T-helper 17 cell (primary cell): ENCODE results near the gene PIK3IP1. TPM values are rescaled to one million over a fixed set of nuclear protein-coding genes. Genes with fewer than 3 reads are reported as not detected.
A peak's percentile ranks its signal among the peaks of the same experiment; 100 is the strongest.
"Not testable (repeated sequence)": the region's sequence is repeated elsewhere in the genome, so short reads cannot be mapped to it uniquely, and the experiment has no call there.

Experiments used
- ATAC-seq: fragments of 150-1000 bp; cut with Tn5 transposase; 2 replicates; pipeline ENCODE4 v1.10.0; 2021; ENCODE audit warnings: mild to moderate bottlenecking, moderate library complexity
- DNase-seq, 3 donors: peaks; one replicate each; pipeline versions ENCODE4 v3.0.0 to v3.0.0-alpha.2; 2020 to 2021
- H3K9me3 ChIP-seq: one replicate; pipeline ENCODE4 v1.7.0; 2013; ENCODE audit warnings: low read length, mild to moderate bottlenecking; ENCODE audit not compliant: control insufficient read depth, poor library complexity, severe bottlenecking
- H3K27ac Mint-ChIP-seq: one replicate; pipeline ENCODE4 v1.8.0; 2022; ENCODE audit warnings: mild to moderate bottlenecking, moderate library complexity, mixed read lengths
- H3K27me3 Mint-ChIP-seq: one replicate; pipeline ENCODE4 v1.8.0; 2022; ENCODE audit warnings: mixed read lengths
- H3K36me3 Mint-ChIP-seq: one replicate; pipeline ENCODE4 v1.8.0; 2022; ENCODE audit warnings: low read depth, mixed read lengths
- H3K4me1 Mint-ChIP-seq: one replicate; pipeline ENCODE4 v1.8.0; 2022; ENCODE audit warnings: mild to moderate bottlenecking, mixed read lengths
- H3K4me3 Mint-ChIP-seq: one replicate; pipeline ENCODE4 v1.8.0; 2022; ENCODE audit warnings: mild to moderate bottlenecking, moderate library complexity, mixed read lengths
- total RNA-seq, 4 donors: library from RNA in 2 of 4; stranded (reverse) in 2 of 4; gene quantifications; one replicate each; pipeline ENCODE4 v1.2.3 and lab custom pipeline; 2022 to 2026

Gene PIK3IP1
- total RNA-seq, 2 donors from 2014 or later, result 388 to 426 TPM

DNA sequence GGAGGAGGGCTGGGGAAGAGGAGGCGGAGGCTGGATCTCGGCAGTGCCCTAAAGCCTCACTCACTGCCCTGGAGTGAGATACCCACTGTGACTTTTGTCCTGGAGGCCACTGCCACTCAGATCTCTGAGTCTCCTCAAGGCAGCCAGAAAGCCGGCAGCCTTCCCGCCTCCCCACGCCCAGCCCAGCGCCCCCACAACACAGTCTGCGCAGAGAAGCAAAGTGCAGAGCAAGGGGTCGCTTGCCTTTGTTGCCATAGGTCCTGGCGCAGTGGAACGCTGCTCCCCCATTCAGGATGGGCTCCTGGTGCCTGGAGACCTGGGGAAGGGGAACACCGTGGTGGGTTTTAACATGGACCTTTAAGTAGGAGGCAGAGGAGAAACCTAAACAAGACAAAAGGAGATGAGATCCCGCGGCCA lies 36.3 kb upstream of the PIK3IP1 start:
- peaks cover 21% of the 10 kb centered on the region for H3K36me3 Mint-ChIP-seq
- H3K9me3 ChIP-seq, result no peaks in the 10 kb centered on the region
- ATAC-seq (no peak), DNase-seq (no peak)
- no peaks in the 10 kb centered on the region for H3K27me3 Mint-ChIP-seq
- H3K4me1 Mint-ChIP-seq, result peaks cover 14% of the 10 kb centered on the region
- H3K27ac Mint-ChIP-seq, result no peak overlapping the region
- H3K4me3 Mint-ChIP-seq, result no peak overlapping the region

DNA sequence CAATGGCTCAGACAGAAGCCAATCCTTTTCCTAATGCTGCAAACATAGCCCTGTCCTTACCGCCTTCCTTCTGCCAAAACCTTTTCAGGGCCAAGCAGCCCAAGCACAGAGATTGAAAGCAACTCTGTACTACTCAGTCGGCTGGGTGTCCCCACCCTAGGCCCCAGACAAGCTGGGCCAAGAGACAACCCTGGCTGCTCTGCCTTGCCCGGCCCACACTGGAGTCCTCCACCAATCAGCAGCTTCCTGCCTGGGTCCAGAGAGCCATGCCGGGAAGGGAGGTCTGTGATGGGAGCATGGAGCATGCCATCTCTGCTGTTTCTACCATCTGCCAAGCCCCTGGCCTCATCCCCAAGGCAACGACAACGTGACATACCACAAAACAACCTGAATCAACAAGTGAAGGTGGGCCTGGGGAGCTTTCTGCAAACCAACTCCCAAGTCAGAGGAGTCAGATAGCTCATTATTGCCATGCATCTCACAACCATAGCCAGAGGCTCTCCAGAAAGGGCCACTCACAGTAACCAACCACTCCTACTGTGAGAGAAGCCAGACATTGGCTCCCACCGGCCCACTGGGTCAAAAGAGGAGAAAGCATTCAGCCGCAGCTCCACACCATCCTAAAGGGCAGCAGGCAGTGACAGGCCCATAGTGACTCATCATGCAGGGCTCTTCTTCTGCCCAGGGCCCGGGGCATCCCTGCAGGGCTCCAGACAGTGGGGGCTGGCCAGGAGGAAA lies 35.7 kb upstream of the PIK3IP1 start:
- H3K9me3 ChIP-seq, result no peaks in the 10 kb centered on the region
- Mint-ChIP-seq H3K4me1 (peaks cover 11% of the 10 kb centered on the region), H3K4me3 (no peak overlapping the region), H3K27me3 (no peaks in the 10 kb centered on the region), H3K36me3 (peaks cover 21% of the 10 kb centered on the region), H3K27ac (no peak overlapping the region)
- DNase-seq, result no peak
- no peak for ATAC-seq

DNA sequence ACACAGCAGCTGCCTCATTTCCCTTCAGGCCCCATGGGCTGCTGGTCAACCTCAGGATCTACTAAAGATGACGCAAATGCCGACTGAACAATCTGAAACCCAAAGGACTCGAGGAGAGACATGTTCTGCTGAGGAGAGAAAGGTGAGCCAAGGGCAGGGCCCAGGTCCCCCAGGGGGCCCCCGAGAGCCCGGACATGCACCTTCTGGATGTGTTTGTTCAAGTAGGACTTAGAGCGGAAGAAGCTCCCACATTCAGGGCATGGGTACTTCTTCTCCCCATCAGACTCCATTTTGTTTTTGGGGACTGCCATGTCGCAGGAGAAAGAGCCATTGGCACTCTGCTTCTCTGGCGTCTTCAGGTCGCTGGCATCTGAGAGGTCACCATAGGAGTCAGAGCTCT lies 34.6 kb upstream of the PIK3IP1 start:
- peaks cover 17% of the 10 kb centered on the region for H3K36me3 Mint-ChIP-seq
- no peak for DNase-seq
- H3K27ac Mint-ChIP-seq, result no peak overlapping the region
- no peak for ATAC-seq
- H3K27me3 Mint-ChIP-seq, result no peaks in the 10 kb centered on the region
- H3K9me3 ChIP-seq, result no peaks in the 10 kb centered on the region
- H3K4me3 Mint-ChIP-seq, result no peak overlapping the region
- H3K4me1 Mint-ChIP-seq, result peaks cover 8% of the 10 kb centered on the region

DNA sequence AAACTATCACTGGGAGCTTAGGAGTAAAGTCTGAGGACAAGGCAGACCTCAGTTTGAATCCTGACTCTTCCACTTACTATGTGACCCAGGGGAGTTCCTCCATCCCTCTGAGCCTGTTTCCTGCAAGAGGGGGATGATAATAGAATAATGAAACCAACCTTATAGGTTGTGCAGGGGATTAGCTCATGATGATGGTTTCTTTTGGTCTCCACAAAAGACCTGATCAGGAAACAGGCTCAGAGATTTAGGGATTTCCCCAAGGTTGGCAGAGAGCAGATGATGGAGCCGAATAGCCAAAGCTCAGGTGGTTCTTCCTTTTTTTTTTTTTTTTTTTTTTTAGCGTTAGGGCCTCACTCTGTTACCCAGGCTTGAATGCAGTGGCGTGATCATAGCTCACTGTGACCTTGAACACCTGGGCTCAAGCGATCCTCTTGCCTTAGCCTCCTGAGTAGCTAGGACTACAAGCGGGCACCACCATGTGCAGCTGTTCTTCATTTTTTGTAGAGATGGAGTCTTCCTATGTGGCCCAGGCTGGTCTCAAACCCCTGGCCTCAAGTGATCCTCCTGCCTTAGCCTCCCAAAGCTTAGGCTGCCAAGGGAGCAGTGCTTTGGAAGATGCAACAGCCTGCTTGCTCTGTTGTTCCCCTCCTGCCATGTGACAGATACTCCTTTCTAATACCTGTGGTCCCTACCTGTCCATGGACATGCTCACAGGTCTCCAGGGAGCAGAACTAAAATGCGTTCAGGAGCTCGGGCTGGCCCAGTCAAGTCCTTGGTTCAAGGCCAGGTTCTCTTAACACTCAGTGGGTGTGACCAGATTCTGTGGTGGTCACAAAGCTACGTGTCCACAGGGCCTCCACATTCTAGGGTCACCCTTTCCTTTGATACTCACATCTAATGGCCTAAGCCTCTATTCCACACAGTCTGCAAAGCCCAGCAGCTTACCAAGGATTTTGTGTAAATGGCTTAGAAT lies 31.6 kb upstream of the PIK3IP1 start:
- DNase-seq, result no peak
- ATAC-seq, result peak; percentile 65
- no peaks in the 10 kb centered on the region for H3K9me3 ChIP-seq
- Mint-ChIP-seq H3K36me3 (peaks cover 15% of the 10 kb centered on the region), H3K27ac (peak overlapping the region; percentile 41), H3K27me3 (no peaks in the 10 kb centered on the region), H3K4me1 (peaks cover 8% of the 10 kb centered on the region), H3K4me3 (no peak overlapping the region)

DNA sequence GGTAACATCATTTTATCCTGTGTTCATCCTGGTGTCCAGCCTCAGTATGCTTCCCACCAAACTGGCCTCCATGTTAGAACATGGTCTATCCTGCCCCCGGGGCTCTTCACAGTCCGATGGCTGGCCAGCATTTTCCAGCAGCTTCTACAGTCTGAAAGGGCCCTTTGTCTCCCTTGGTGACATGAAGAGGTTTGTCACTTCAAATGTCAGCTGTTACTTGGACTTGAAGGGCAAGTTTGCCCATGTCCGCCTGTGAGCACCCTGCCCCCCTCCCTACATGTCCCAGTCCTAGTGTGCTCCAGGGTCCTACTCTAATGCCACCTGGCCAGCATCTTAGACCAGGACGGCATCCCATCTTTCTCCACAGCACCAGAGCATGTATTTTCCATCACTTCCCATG lies 29.1 kb upstream of the PIK3IP1 start:
- H3K9me3 ChIP-seq, result no peaks in the 10 kb centered on the region
- Mint-ChIP-seq H3K4me1 (peaks cover 6% of the 10 kb centered on the region), H3K4me3 (no peak overlapping the region), H3K36me3 (peaks cover 12% of the 10 kb centered on the region), H3K27ac (no peak overlapping the region), H3K27me3 (no peaks in the 10 kb centered on the region)
- DNase-seq (no peak), ATAC-seq (no peak)

DNA sequence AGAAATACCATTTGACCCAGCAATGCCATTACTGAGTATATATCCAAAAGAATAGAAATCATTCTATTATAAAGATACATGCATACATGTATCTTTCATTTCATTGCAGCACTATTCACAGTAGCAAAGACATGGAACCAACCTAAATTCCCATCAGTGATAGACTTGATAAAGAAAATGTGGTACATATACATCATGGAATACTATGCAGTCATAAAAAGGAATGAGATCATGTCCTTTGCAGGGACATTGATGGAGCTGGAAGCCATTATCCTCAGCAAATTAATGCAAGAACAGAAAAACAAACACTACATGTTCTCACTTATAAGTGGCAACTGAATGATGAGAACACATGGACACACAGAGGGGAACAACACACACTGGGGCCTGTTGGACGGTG lies 21.9 kb upstream of the PIK3IP1 start:
- not testable (repeated sequence) for H3K4me1 Mint-ChIP-seq, ATAC-seq, DNase-seq, H3K36me3 Mint-ChIP-seq, H3K27me3 Mint-ChIP-seq, H3K9me3 ChIP-seq, H3K4me3 Mint-ChIP-seq, H3K27ac Mint-ChIP-seq

DNA sequence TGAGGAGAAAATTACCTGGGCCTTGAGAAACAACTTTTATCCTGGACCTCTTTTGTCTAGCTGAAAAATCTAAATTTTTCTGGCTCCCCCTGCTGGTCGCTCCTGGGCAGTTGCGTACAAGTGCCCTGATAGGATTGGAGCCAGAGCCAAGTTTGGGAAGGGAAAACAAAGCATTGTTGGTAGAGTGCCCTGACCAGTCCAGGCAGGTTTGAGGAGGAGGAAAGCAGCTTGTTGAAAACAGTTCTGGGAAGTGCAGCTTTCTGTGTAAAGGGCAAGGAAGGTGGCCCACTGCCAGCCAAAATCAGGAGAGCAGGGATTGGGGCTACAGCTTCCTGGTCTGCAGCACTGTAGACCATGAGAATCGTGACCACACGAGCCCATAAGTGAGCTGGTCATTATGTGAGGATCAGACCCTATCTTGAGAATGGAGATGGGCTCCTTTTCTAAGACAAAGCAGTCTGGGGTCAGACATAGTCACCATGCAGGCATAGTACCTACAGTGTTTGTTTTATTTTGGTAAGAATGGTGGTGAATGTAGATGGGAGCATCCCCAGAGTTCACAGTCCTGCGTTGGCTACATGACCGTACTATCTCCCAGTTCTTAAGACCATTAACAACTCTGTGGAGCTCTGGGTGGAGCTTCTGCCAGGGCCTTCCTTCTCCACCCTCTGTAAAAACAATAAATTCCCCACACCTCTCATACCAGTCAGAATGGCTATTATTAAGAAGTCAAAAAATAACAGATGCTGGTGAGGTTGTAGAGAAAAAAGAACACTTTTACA lies 21.3 kb upstream of the PIK3IP1 start:
- Mint-ChIP-seq H3K4me1 (peaks cover 8% of the 10 kb centered on the region), H3K27me3 (no peaks in the 10 kb centered on the region), H3K4me3 (no peak overlapping the region), H3K36me3 (peaks cover 6% of the 10 kb centered on the region), H3K27ac (no peak overlapping the region)
- H3K9me3 ChIP-seq, result no peaks in the 10 kb centered on the region
- DNase-seq, result peak; percentile 33 to 52 (median 36)
- peak; percentile 76 for ATAC-seq

DNA sequence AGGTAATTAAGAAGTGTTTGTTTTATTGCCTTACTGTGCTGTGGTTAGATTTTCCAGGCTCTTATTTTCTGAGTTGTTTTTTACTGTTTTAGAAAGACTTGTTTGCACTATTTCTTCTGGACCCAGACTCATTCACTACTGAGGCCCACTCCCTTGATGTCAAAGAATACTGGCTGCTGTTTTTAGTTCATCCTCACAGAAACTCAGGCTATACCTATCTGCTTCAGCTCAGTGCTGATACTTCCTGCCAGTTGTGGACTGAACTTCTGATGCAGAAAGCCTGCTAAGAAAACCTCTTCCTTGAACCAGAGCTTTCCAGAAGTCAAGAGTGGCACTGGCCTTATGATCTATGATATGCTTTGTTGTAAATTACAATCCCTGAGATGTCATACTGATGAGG lies 15.9 kb upstream of the PIK3IP1 start:
- ATAC-seq, result peak; percentile 52
- Mint-ChIP-seq H3K4me3 (peak overlapping the region; percentile 33), H3K27me3 (no peaks in the 10 kb centered on the region), H3K4me1 (peaks cover 24% of the 10 kb centered on the region), H3K36me3 (peaks cover 4% of the 10 kb centered on the region), H3K27ac (peak overlapping the region; percentile 73)
- no peak for DNase-seq
- no peaks in the 10 kb centered on the region for H3K9me3 ChIP-seq

DNA sequence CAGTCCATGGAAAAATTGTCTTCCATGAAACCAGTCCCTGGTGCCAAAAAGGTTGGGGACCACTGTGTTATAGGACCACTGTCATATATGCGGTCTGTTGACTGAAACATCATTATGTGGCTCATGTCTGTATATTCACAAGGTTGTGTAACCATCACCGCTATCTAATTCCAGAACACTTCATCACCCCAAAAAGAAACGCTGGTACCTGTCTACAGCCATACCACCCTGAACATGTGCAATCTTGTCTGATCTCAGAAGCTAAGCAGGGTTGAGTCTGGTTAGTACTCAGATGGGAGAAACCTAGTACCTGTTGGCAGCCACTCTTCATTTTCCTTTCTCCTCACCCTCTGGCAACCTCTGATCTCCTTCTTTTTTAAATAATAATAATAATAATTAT lies 12.9 kb upstream of the PIK3IP1 start:
- peak overlapping the region; percentile 56 for H3K4me3 Mint-ChIP-seq
- peaks cover 32% of the 10 kb centered on the region for H3K4me1 Mint-ChIP-seq
- no peak overlapping the region for H3K27ac Mint-ChIP-seq
- peaks cover 5% of the 10 kb centered on the region for H3K36me3 Mint-ChIP-seq
- H3K9me3 ChIP-seq, result no peaks in the 10 kb centered on the region
- no peaks in the 10 kb centered on the region for H3K27me3 Mint-ChIP-seq
- ATAC-seq, result no peak
- DNase-seq, result no peak

DNA sequence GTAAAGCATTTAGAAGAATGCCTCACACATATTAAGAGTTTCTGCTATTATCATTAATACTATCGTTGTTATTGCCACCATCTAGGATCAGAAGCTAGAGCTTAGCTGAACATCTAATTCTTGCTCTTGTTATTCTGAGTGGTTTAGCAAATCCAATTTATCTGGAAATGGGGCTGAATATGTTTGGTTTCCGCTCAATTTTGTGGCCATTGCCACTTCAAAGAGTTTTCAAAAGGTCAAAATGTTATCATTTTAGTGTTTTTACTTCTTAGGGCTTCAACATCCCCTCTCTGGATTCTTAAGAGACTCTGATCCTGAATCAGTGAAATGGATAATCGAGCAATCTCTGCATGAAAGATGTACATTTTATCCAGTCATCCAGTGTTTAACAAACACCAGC lies 10.2 kb upstream of the PIK3IP1 start:
- Mint-ChIP-seq H3K27me3 (no peaks in the 10 kb centered on the region), H3K4me1 (peaks cover 32% of the 10 kb centered on the region), H3K4me3 (peak overlapping the region; percentile 33), H3K27ac (no peak overlapping the region), H3K36me3 (peaks cover 9% of the 10 kb centered on the region)
- no peak for ATAC-seq
- DNase-seq, result no peak
- no peaks in the 10 kb centered on the region for H3K9me3 ChIP-seq

DNA sequence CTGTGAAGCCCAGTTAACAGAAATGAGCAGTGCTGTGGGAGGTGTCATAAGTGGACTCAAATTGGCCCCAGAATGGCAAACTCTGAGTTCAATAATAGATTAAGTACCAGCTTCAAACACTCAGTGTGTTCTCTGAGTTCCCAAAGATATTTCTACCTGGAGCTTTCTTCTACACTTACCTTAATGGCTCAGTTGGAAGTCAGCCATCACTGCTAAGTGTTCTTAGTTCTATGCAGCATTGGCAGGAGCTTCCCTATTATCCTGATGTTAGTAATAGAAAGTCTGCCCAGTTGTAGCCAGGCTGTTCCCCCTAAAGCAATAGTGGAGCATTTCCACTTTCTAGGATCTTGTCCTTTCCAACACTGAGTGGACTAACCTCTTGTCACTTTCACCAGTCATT lies 9.7 kb upstream of the PIK3IP1 start:
- no peak for DNase-seq
- peaks cover 34% of the 10 kb centered on the region for H3K4me1 Mint-ChIP-seq

DNA sequence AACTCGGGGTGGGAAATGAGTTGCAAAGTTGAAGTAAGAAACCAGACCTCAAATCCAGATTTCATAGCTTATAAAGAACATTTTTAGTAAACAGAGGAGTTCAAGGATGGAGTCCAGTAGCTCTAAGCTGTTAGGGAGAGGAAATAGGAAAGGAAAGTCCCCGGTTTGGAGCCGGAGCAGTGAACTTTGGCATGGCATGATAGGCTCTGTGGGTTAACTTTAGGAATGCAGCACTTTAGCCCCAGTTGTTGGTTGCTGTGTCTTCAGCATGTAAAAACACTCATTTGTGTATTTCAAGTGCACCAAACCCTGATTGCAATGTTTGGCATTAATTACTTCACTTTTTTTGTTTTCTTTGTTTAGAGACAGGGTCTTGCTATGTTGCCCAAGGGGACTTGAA lies 8.6 kb upstream of the PIK3IP1 start:
- DNase-seq, result no peak
- ATAC-seq, result no peak
- no peak overlapping the region for H3K4me3 Mint-ChIP-seq
- H3K27me3 Mint-ChIP-seq, result no peaks in the 10 kb centered on the region
- H3K36me3 Mint-ChIP-seq, result peaks cover 7% of the 10 kb centered on the region
- H3K27ac Mint-ChIP-seq, result peak overlapping the region; percentile 78
- H3K4me1 Mint-ChIP-seq, result peaks cover 40% of the 10 kb centered on the region
- no peaks in the 10 kb centered on the region for H3K9me3 ChIP-seq

More for the DNA sequence above, 9.7 kb upstream of the PIK3IP1 start:
- Mint-ChIP-seq H3K27ac (no peak overlapping the region), H3K4me3 (no peak overlapping the region), H3K27me3 (no peaks in the 10 kb centered on the region), H3K36me3 (peaks cover 9% of the 10 kb centered on the region)
- ATAC-seq, result no peak
- H3K9me3 ChIP-seq, result no peaks in the 10 kb centered on the region
